CD8-positive, alpha-beta memory T cell (primary cell): ENCODE results near the gene ORAI1. TPM values are rescaled to one million over a fixed set of nuclear protein-coding genes. Genes with fewer than 3 reads are reported as not detected.
A peak's percentile ranks its signal among the peaks of the same experiment; 100 is the strongest.

Source experiments
- CTCF ChIA-PET: fragments of 350-600 bp; sonication (Branson Sonifier 250); formaldehyde crosslinking; loops from one replicate; lab custom pipeline; 2021; ENCODE audit warnings: antibody characterized with exemption; lab: Charles Lee
- POLR2A ChIA-PET: fragments of 350-600 bp; sonication (Branson Sonifier 250); formaldehyde crosslinking; loops from one replicate; lab custom pipeline; 2021; ENCODE audit warnings: antibody characterized with exemption; lab: Charles Lee
- DNase-seq, 5 donors: peaks; one replicate each; pipeline versions ENCODE4 v3.0.0 to v3.0.0-alpha.2; 2020 to 2022; ENCODE audit warnings: mixed read lengths in 1 of 5
- H3K27ac ChIP-seq: one replicate; pipeline ENCODE4 v1.7.0; 2013; ENCODE audit warnings: low read depth, mild to moderate bottlenecking, low read length, moderate library complexity
- H3K27me3 ChIP-seq: 2 replicates; pipeline ENCODE4 v1.7.0; 2013; ENCODE audit warnings: low read length, mild to moderate bottlenecking; ENCODE audit not compliant: insufficient read depth, poor library complexity, severe bottlenecking
- H3K36me3 ChIP-seq: 2 replicates; pipeline ENCODE4 v1.7.0; 2013; ENCODE audit warnings: mild to moderate bottlenecking, low read length, moderate library complexity; ENCODE audit not compliant: insufficient read depth
- H3K4me1 ChIP-seq: 2 replicates; pipeline ENCODE4 v1.7.0; 2013; ENCODE audit warnings: mild to moderate bottlenecking, low read length, moderate library complexity; ENCODE audit not compliant: insufficient read depth
- H3K4me3 ChIP-seq: 2 replicates; pipeline ENCODE4 v1.7.0; 2013; ENCODE audit warnings: mild to moderate bottlenecking, low read length
- H3K9me3 ChIP-seq: 2 replicates; pipeline ENCODE4 v1.7.0; 2013; ENCODE audit warnings: mild to moderate bottlenecking, low read length
- H3K27ac Mint-ChIP-seq, 8 donors: one replicate each; pipeline ENCODE4 v1.8.0; 2020 to 2021; ENCODE audit warnings: mixed read lengths in 8 of 8, mild to moderate bottlenecking in 6 of 8, inconsistent platforms in 3 of 8, moderate library complexity in 3 of 8
- H3K27me3 Mint-ChIP-seq, 2 donors: one replicate each; pipeline ENCODE4 v1.8.0; 2020 to 2021; ENCODE audit warnings: mixed read lengths in 2 of 2, mild to moderate bottlenecking in 1 of 2, moderate library complexity in 1 of 2
- H3K36me3 Mint-ChIP-seq, 3 donors: one replicate each; pipeline ENCODE4 v1.8.0; 2020 to 2021; ENCODE audit warnings: mixed read lengths in 3 of 3, inconsistent platforms in 1 of 3, mild to moderate bottlenecking in 1 of 3
- H3K4me1 Mint-ChIP-seq, 3 donors: one replicate each; pipeline ENCODE4 v1.8.0; 2020 to 2021; ENCODE audit warnings: mixed read lengths in 3 of 3, inconsistent platforms in 1 of 3, mild to moderate bottlenecking in 1 of 3
- H3K4me3 Mint-ChIP-seq, 7 donors: one replicate each; pipeline ENCODE4 v1.8.0; 2020 to 2021; ENCODE audit warnings: mixed read lengths in 7 of 7, mild to moderate bottlenecking in 6 of 7, moderate library complexity in 4 of 7, inconsistent platforms in 2 of 7
- H3K9me3 Mint-ChIP-seq, 5 donors: one replicate each; pipeline ENCODE4 v1.8.0; 2020 to 2022; ENCODE audit warnings: mixed read lengths in 5 of 5, mild to moderate bottlenecking in 3 of 5, moderate library complexity in 2 of 5, inconsistent platforms in 1 of 5
- polyA plus RNA-seq: library from polyadenylated mRNA; unstranded; fragments of 300-500 nt; fragmentation: Illumina TruSeq; gene quantifications from one replicate; pipeline ENCODE4 v1.2.3, GENCODE V29; 2021
- total RNA-seq, 2 experiments: library from RNA; stranded (reverse); gene quantifications; one replicate each; pipeline ENCODE4 v1.2.3, GENCODE V29; 2021

The ORAI1 gene
- total RNA-seq, result 10 to 100 TPM; 61.9 to 64.7 TPM
- polyA plus RNA-seq, result 237 TPM

DNA sequence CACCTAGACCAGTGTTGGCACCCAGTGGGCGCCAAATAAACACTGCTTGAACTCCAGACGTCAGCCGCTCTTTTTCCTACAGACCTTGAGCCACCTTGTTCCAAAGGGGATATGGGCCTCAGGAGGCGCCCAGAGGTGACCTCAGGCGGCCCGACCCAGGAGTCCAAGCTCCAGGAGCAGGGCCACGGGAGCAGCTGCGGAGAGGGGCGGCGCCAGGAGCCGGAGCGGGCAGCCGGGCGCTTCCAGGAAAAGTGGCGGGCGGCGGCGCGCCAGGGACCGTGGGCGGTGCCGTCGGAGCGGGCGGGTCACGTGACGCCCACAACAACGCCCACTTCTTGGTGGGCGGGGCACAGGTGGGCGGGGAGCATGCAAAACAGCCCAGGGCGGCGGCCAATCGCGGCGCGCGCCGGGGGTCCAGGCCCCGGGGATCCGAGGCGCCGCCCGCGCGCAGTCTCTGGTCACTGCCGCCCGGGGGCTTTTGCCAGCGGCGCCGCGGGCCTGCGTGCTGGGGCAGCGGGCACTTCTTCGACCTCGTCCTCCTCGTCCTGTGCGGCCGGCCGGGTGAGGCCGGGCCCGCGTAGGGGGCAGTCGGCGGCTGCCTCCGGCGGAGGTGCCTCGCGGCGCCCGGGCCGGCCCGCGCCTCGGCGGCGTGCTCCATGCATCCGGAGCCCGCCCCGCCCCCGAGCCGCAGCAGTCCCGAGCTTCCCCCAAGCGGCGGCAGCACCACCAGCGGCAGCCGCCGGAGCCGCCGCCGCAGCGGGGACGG is at the start of gene ORAI1:
ORAI1 (plus strand) TSS at position 444 of the 766 bp plus-strand sequence.
- Histone ChIP-seq H3K4me1 (peaks cover 47% of the 10 kb centered on the region), H3K4me3 (peak within 1 kb of the TSS; percentile 95), H3K36me3 (peaks cover 5% of the 10 kb centered on the region), H3K27ac (peak within 1 kb of the TSS; percentile 95), H3K9me3 (no peaks in the 10 kb centered on the region), H3K27me3 (no peaks in the 10 kb centered on the region)
- DNase-seq, result peak; percentile 95 to 98 (median 96)
- peak within 1 kb of the TSS; percentile 98 to 99 (median 98) for H3K27ac Mint-ChIP-seq
- H3K4me3 Mint-ChIP-seq, result peak within 1 kb of the TSS; percentile 95 to 100 (median 97)
- CTCF ChIA-PET, result interaction anchor here (0.8 to 11.2 kb wide), 21 partner anchors 11 to 186 kb away, joined by 3 to 150 read pairs (median 7); partner anchors contain the start of genes KDM2B, MORN3 and TMEM120B
- peaks cover 43 to 57% (median 43%) of the 10 kb centered on the region in 3 donors for H3K4me1 Mint-ChIP-seq
- H3K27me3 Mint-ChIP-seq, result peaks cover 0 to 3% of the 10 kb centered on the region in 2 donors
- H3K9me3 Mint-ChIP-seq, result no peaks in the 10 kb centered on the region
- H3K36me3 Mint-ChIP-seq, result peaks cover 0 to 28% (median 2%) of the 10 kb centered on the region in 3 donors
- POLR2A ChIA-PET, result interaction anchor here (0.5 to 3.0 kb wide), 23 partner anchors 11 to 180 kb away, joined by 3 to 54 read pairs (median 5); partner anchors contain the start of gene SETD1B

DNA sequence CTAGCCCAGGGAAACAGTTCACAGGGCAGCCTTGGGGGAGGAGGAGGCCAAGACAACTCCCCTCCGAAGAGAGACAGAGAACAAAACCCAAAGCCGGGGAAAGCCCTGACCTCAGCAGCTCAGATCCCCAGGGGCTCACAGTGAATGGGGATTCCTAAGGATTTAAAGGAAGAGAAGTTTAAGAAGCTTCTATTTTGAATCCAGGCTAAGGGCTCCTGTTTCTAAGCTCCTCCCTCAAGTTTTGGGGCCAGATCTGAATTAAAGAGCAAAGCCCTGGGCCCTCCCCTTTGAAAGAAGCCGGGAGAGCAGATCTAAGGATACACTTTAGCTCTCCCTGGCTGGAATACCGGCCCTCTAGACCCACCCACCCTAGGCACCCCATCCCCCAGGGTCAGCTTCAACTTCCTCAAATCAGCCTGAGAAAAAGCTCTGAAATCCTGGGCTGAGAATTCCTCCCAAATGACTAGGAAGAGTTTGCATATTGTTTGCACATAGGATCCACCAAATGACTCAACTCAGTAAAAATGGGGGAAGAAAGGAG is 49.4 kb upstream of the ORAI1 start:
- H3K27ac Mint-ChIP-seq, result peak overlapping the region; percentile 57 to 97 (median 86)
- Histone ChIP-seq H3K36me3 (peaks cover 10% of the 10 kb centered on the region), H3K9me3 (no peaks in the 10 kb centered on the region), H3K27ac (peak overlapping the region; percentile 47), H3K4me1 (peaks cover 25% of the 10 kb centered on the region), H3K4me3 (no peak overlapping the region), H3K27me3 (no peaks in the 10 kb centered on the region)
- CTCF ChIA-PET, result interaction anchor here (1.0 to 9.0 kb wide), 6 partner anchors 24 to 95 kb away, joined by 3 to 69 read pairs (median 5); partner anchors contain the start of gene ORAI1
- peaks cover 8 to 52% (median 16%) of the 10 kb centered on the region in 3 donors for H3K36me3 Mint-ChIP-seq
- no peak for DNase-seq
- POLR2A ChIA-PET, result interaction anchor here (0.6 to 2.2 kb wide), 3 partner anchors 14 to 40 kb away, joined by 3 to 21 read pairs (median 4); no protein-coding TSS in a partner anchor
- H3K4me3 Mint-ChIP-seq, result peak overlapping the region; percentile 58 to 88 (median 78)
- H3K27me3 Mint-ChIP-seq, result no peaks in the 10 kb centered on the region
- H3K4me1 Mint-ChIP-seq, result peaks cover 35 to 60% (median 40%) of the 10 kb centered on the region in 3 donors
- no peaks in the 10 kb centered on the region for H3K9me3 Mint-ChIP-seq

DNA sequence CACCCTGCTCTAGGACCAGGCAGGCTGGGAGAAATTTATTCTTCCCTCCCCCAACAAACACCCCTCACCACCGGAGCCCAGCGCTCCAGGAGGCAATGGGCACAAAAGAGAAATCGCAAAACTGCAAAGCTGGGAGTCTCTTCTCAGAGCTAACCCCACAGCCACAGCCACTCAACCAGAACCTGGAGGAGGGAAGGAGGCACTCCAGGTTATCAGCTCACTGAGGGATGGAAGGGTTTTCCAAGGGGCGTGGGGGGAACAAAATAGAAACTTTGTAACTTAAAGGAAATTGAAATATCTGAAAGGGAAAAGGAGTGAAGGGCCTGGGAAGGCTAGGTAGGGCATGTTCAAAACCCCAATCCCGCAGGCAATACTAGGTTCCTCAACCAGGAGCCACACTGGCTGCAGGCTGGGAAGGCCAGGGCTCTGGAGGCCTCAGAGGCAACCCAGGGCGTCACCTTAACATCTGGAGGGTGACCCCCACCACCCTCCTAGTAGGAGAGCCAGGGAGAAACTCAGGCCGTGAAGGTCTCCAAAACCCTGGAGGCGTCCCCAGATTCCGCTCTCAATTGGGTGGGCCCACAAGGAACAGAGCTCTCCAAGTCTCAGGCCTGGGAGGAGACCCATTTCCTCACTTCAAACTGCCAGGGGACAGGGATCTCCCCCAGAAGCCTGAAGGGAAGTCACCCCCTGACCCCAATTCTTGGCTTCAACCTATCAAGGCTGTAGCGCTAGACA is 48.7 kb upstream of the ORAI1 start:
- CTCF ChIA-PET, result interaction anchor here (1.0 to 9.0 kb wide), 7 partner anchors 24 to 94 kb away, joined by 3 to 69 read pairs (median 6); partner anchors contain the start of gene ORAI1
- POLR2A ChIA-PET, result interaction anchor here (1.6 to 2.2 kb wide), 2 partner anchors 13 to 41 kb away, joined by 4 to 21 read pairs; no protein-coding TSS in a partner anchor

DNA sequence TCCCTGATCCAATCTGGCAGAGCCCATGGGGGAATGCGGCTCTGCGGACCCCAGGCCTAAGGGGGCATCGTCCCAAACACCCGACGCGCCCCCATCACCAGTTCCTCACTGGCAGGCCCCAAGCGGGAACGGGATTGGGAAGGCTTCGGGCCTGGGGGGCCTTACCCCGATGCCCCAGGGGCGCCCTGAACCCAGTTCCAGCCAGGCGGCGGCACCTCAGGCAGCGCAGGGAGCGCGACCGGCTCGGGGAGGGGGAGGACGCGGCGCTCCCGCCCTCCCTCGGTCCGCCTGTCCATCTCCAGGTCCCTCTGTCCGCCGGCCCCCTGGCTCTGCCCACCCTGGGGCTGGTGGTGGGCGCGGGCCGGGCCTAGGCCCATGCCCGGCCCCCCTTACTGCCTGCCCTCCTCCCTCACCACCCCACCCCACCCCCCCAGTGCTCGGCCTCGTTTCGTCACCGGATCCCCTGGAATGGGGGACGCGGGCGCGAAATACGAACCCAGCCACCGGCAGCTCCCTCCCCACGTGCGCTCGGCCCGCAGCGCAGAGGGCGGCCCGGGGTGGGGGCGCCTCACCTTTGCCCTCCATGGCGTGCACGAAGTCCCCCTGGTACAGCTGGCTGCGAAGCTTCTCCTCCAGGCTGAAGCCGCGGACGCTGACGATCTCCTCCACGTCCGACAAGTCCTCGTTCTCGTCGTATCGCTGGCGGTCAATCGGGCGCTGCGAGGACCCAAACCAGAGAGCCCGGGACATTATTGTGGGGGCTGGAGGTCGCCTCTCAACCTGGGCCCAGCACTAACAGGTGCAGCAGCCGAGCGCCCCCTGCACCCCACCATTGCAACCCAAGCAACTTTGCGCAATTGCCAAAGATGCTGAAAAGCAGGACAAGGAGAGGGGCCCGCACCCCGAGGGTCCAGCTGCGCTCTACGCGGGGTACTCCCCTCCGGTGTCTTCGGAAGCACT is 47.8 kb upstream of the ORAI1 start:
- peak overlapping the region; percentile 97 for H3K4me3 ChIP-seq
- Mint-ChIP-seq H3K27ac (peak overlapping the region; percentile 63 to 99 (median 84)), H3K4me3 (peak overlapping the region; percentile 95 to 99 (median 98)), H3K9me3 (no peaks in the 10 kb centered on the region), H3K4me1 (peaks cover 41 to 73% (median 50%) of the 10 kb centered on the region in 3 donors), H3K27me3 (no peaks in the 10 kb centered on the region), H3K36me3 (peaks cover 4 to 41% (median 10%) of the 10 kb centered on the region in 3 donors)
- no peaks in the 10 kb centered on the region for H3K27me3 ChIP-seq
- H3K27ac ChIP-seq, result peak overlapping the region; percentile 93
- CTCF ChIA-PET, result interaction anchor here (0.7 to 9.0 kb wide), 17 partner anchors 9 to 104 kb away, joined by 3 to 69 read pairs (median 5); partner anchors contain the start of genes MORN3 and ORAI1
- POLR2A ChIA-PET, result interaction anchor here (1.0 to 4.1 kb wide), 8 partner anchors 12 to 108 kb away, joined by 3 to 93 read pairs (median 14); partner anchors contain the start of genes MORN3 and ORAI1
- H3K4me1 ChIP-seq, result peaks cover 38% of the 10 kb centered on the region
- peak in 3 of 5 donors; percentile 15 to 59 (median 44) for DNase-seq
- peaks cover 10% of the 10 kb centered on the region for H3K36me3 ChIP-seq
- no peaks in the 10 kb centered on the region for H3K9me3 ChIP-seq

More for the DNA sequence above, 48.7 kb upstream of the ORAI1 start:
- no peaks in the 10 kb centered on the region for H3K9me3 Mint-ChIP-seq
- H3K27ac Mint-ChIP-seq, result peak overlapping the region; percentile 57 to 97 (median 86)
- Histone ChIP-seq H3K4me3 (no peak overlapping the region), H3K4me1 (peaks cover 32% of the 10 kb centered on the region), H3K27ac (peak overlapping the region; percentile 47), H3K36me3 (peaks cover 10% of the 10 kb centered on the region), H3K27me3 (no peaks in the 10 kb centered on the region), H3K9me3 (no peaks in the 10 kb centered on the region)
- H3K4me1 Mint-ChIP-seq, result peaks cover 38 to 64% (median 42%) of the 10 kb centered on the region in 3 donors
- peaks cover 4 to 45% (median 10%) of the 10 kb centered on the region in 3 donors for H3K36me3 Mint-ChIP-seq
- no peak for DNase-seq
- H3K4me3 Mint-ChIP-seq, result peak overlapping the region; percentile 58 to 88 (median 78)
- no peaks in the 10 kb centered on the region for H3K27me3 Mint-ChIP-seq

DNA sequence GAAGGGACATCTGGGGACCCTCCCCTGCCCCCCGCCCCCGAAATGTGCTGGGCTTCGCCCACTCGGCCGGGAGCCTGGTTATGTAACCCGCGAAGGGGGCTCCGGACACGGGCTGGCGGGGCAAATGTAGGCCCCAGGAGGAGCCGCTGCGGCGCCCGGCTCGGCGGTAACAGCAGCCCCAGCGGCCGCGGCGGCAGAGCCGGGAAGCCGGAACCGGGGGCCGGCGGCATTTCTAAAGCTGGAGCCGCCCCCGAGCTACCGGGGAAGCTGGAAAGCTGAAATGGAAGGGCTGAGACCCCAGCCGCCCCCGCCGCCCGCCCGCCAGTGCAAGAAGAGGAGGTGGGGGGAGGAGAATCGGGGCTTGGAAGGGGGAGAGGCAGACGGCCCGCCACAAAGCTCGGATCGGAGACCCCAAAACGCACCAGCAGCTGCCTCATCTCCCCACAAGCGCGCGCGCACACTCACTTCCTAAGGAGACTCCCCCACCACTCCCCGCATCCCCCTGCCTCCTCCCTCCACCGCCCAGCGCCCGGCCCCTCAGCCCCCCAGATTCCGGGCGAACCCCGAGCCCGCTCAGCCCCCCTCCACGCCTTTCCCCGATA is 47.0 kb upstream of the ORAI1 start:
- DNase-seq, result peak; percentile 30 to 70 (median 47)
- H3K4me1 ChIP-seq, result peaks cover 41% of the 10 kb centered on the region
- H3K9me3 ChIP-seq, result no peaks in the 10 kb centered on the region
- H3K27ac ChIP-seq, result peak overlapping the region; percentile 93
- peak overlapping the region; percentile 97 for H3K4me3 ChIP-seq
- Mint-ChIP-seq H3K4me3 (peak overlapping the region; percentile 95 to 99 (median 98)), H3K9me3 (no peaks in the 10 kb centered on the region), H3K27me3 (no peaks in the 10 kb centered on the region), H3K27ac (peak overlapping the region; percentile 97 to 100 (median 99)), H3K36me3 (peaks cover 0 to 34% (median 6%) of the 10 kb centered on the region in 3 donors), H3K4me1 (peaks cover 41 to 74% (median 51%) of the 10 kb centered on the region in 3 donors)
- CTCF ChIA-PET, result interaction anchor here (0.7 to 9.0 kb wide), 22 partner anchors 9 to 233 kb away, joined by 3 to 69 read pairs (median 4); partner anchors contain the start of genes MORN3 and ORAI1
- POLR2A ChIA-PET, result interaction anchor here (0.6 to 4.1 kb wide), 22 partner anchors 11 to 1286 kb away, joined by 3 to 93 read pairs (median 5); partner anchors contain the start of genes MORN3, ORAI1 and RNU4-1
- peaks cover 3% of the 10 kb centered on the region for H3K36me3 ChIP-seq
- H3K27me3 ChIP-seq, result no peaks in the 10 kb centered on the region
